HG03354 (cell line): ENCODE measurements around the gene UBAC2.

Experiments used
- ATAC-seq: cut with Tn5 transposase; IDR thresholded peaks from one replicate; pipeline ENCODE4 v1.9.1; 2021; ENCODE audit warnings: mild to moderate bottlenecking; ENCODE audit not compliant: unreplicated experiment, poor library complexity, severe bottlenecking

The UBAC2 gene

DNA sequence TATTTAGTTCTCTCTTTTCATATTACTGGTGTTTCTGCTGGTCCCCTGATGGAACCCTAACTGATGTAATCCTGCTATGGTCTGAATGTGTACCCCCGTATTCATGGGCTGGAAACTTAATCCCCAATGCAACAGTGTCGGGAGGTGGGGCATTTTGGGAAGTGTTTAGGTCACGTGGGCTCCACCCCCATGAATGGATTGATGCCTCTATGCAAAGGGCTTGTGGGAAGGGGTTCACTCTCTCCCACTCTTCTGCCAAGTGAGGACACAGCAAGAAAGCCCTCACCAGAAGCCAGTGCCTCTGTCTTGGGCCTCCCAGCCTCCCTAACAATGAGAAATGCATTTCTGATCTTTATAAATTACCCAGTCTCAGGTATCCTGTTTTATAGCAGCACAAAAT lies 21.2 kb upstream of the UBAC2 start:
- no peak for ATAC-seq

DNA sequence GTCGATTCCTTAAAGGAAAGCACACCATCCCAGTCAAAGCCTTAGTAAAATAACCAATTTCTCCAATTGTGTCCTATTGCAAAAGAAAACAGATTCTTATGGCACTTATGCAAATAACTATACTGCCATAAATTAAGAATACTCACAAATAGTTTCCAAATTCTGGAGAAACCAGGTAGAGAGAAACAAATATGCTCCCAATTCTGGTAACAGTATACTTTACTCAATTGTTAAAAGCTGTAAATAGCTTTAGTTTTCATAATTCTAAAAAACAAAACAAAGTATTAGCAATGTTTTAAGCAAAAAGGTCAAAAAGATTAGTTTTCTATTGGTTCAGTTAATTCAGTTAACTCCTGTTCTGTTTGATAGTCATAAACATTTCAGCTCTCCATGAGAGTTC lies 18.2 kb upstream of the UBAC2 start:
- no peak for ATAC-seq

DNA sequence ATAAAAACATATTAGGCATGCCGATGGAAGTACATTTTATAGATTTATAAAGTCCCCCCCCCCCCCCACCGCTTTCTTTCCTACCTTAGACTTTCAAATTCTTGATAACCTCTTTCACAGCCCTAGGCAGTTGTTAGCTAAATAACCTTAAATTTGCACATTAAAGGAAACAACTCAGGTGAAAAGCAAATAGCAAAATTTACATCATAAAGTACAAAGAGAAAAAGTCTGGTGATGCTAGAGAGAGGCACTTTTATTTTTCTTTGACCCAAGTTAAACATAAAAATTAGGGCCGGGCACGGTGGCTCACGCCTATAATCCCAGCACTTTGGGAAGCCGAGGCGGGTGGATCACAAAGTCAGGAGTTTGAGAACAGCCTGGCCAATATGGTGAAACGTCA lies 15.0 kb upstream of the UBAC2 start:
- no peak for ATAC-seq

DNA sequence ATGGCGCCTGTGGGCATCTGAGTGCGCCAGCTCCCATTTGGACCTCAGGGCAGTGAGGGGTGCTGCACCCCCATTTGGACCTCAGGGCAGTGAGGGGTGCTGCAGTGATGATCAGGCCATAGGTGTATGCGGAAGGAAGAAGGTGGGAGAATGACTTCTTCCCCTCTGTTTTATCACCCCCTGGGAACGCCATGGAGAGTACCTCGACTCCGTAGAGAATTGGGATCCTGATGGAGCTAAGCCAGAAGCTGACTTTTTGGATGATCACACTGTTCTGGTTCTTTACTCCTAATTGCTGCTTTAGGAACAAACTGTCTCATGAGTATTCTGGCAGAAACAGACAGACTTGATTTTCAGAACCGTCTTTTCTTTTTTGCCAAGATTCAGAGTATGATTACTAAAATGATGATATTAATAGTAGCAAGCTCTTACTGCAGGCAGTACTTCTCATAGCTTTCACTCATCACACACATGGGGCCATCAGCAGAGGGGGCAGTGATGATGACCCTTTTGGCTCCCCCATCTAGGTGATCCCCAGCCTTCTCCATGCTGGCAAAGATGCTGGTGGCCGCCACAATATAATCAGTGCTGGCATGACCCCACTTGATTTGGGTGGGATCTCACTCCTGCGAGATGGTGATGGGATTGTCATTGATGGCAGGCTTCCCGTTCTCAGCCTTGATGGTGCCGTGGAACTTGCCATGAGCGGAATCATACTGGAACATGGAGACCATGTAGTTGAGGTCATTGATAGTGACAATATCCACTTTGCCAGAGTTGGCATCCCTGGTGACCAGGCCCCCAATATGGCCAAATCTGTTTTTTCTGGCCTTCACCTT lies 10.3 kb upstream of the UBAC2 start:
- no peak for ATAC-seq

DNA sequence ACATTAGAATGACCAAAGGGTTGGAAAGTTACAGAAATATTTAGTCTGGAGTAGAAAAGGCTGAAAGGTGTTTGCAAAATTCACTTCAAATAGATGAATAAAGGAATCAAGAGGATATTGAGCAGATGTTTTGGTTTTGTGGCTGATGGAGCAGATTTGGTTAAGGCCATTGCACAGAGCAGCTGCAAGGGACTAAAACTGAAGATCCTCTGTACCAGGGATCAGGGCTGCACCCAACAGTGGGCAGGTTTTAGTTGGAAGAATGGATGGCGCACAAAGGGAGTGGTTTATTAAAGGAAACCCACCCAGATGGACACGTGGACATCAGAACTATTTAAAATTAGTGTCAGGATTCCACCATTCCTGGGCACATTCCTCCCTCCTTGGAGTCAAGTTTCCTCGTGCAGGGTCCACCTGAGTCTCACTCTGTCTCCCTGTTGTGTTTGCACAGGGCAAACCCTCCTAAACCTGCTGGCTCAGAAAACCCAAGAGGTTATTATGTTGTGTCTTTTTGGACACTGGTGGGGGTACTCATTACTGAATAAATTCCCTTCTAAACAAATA lies 9.2 kb upstream of the UBAC2 start:
- ATAC-seq: no peak

DNA sequence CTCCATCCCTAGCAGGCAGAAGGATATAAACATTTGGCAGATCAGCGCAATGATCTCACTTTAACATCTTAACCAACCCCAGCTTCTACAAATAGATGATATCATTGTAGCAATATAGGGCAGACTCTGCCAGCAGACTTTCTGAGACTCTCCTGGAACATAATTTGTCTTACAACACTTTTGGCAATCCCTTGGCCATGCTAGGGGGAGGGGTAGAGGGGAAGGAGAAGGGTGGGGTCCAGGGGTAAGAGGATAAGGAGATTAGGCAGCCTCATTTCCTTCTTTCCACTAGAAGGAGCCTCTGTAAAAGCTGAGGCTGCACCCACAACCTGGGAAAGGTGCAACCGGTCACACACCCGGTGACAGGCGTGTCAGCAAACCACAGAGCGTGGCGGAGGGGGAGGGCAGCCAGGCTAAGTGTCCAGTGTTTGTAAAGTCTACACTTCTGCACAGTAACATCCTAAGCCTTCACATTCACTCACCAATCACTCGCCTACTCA lies 8.7 kb upstream of the UBAC2 start:
- no peak for ATAC-seq

DNA sequence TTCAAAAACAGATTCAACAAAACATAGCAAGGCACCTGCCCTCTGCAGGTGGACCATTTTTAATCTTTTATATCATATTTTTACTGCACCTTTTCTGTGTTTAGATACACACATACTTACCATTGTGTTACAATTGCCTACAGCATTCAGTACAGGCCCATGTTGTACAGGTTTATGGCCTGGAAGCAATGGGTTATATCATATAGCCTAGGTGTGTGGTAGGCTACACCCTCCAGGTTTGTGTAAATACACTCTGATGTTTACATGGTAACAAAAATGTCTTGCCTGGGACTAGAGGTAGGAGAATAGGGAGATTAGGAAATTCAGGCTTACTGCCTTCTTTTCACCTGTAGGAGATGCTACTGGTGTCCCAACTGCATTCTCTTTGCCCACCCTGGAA lies 8.2 kb upstream of the UBAC2 start:
- no peak for ATAC-seq

DNA sequence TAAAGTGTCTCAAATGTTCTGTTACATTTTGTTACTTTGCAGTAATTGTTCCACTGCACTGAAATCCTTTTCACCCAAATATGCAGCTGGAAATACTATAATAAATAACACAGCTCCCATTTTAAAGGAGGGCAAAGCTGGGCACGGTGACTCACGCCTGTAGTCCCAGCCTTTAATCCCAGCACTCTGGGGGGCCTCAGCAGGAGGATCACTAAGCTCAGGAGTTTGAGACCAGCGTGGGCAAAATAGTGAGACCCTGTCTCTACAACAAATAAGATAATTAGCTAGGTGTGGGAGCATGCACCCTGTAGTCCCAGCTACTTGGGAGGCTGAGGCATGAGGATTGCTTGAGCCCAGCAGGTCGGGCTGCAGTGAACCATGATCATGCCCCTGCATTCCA lies 7.5 kb upstream of the UBAC2 start:
- no peak for ATAC-seq

DNA sequence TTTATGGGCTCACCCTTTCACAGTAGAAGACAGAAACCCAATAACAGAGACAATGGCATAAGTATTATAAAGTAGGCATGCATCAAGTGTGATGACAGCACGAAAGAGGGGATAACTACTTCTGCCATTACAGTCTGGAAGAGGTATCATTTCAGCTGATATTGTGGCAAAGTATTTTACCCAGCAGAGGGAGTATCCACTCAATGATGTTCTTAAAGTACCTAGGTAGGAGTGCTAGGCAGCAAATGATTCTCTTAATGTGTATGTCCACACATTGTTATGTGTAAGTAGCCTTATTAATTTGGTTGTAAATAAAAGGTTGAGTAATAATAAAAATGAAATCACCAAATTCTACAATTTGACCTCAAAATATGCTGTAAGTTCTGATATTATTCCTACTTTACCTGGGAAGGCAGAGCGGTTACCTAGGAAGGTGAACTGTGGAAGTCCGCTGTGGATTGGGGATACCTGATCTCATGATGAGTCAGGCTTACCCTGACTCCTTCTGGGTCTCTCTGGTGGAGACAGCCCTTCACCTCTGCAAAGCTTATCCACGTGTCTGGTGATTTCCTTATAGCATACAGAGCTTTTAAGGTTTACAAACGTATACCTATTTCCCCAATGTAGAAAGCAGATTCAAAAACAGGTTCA lies 4.1 kb upstream of the UBAC2 start:
- ATAC-seq: no peak

DNA sequence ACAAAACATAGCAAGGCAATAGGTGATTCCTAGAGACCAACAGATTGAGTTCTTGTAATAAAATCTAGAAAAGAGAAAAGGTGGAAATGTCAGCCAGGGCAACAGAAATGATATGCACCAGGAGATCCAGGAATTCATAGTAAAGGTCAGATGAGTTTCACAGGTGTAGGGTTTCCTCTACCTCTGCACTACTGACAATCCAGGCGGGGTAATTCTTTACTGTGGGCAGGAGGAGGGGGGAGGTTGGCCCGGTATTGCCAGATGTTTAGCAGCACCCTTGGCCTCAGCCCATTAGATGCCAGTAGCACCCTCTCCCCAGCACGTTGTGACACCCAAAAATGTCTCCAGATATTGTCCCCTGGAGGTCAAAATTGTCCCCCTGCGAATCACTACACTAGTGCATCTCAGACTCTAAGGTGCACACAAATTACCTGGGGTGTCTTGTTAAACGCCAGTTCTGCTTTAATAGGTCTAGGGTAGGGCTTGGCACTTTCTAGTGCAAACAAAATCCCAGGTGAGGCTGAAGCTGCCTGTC lies 3.5 kb upstream of the UBAC2 start:
- no peak for ATAC-seq

DNA sequence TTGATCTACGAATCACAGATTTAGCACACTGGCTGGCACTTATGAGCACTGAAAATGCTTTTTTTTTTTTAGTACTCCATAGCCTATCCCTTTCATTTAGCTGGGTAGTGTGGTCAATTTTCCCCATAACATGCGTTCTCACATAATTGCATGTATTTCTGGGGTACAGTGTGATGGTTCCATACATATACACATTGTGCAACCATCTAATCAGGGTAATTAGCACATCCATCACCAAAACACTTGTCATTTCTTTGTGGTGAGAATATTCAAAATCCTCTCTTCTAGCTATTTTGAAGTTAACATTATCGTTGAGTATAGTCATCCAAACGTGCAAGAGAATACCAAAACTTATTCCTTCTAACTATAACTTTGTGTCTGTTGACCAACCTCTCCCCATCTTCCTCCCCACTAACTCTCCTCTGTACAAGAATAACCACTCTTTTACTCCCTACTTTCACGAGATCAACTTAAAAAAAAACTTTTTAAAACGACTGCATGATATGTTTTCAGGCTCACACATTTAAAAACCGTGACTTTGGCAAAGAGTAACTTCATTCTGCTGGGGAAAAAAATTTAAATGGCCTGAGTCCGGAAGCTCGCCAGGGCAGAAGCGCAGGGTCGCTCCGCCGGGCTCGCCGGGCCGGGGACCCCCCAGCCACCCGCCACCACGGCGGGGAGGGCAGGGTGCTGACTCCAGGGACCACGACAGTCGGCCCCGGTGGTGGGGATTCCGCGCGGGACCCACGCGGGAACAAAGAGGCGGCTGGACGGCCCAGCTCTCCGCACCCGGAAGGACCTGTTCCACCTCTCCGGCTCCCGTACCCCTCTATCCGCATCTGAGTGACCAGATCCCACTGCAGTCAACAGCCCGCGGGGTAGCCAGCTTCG lies 868 bp upstream of the UBAC2 start:
- peak; percentile 13 for ATAC-seq

DNA sequence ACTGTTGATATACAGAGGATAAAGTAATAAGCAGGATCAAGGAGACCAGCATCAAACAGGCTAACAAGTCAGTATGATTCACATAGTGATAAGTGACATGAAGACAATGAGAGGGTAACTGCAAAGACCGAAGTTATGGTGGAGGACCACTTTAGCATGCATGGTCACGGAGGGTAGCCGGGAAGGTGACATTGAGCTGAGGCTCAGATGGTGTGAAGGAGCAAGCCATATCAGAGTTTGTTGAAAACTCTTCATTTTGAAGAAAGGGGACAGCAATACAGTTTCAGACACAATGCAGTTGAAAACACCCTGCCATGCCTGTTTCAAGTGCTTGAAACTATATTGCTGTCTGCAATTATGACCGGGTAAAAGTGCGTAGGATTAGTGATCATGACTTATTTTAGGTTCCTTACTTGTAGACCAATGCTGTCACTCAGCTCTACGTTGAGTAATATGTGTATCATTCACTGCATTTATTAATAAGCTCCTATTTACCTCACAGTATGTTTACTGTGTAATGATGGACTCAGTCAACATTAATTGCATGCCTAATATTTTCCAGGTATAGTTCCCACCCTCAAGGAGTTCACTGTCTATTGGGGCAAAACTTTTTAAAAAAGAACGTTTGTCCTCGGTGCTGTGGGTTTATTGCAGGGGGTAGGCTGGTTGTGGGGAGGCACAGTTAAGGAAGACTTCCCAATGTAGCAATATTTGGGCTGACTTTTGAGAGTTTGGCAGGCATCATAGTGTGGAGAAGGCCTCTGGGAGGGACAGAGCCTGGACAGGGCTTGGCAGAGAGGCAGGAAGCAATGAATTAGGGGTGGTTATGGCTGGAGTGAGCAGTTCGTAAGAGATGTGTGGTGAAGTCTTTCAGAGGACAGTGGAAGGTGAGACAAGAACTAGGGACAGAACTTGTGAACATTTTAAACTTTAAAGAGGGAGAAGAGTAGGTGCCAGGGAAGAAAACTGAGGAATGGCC lies 3.2 kb downstream of the UBAC2 start:
- no peak for ATAC-seq

DNA sequence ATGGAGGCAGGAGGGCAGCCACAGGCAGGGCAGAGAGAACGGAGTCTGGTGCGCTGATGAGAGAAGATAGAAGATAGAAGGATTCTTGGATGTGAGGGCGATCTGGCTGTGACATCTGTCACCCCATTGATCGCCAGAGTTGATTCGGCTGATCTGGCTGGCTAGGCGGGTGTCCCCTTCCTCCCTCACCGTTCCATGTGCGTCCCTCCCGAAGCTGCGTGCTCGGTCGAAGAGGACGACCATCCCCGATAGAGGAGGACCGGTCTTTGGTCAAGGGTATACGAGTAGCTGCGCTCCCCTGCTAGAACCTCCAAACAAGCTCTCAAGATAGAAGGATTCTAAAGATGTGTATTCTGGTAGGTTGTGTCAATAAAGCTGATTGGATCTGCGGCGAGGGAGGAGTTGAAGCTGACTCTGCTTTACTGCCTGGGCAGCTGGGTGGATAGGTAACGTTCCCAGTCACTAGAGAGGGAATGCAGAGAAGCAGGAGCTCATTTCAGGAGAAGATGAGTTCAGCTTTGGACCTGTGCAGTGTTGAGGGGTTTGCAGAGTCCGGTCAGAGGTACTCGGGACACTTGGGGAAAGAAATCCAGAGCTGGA lies 5.1 kb downstream of the UBAC2 start:
- no peak for ATAC-seq

DNA sequence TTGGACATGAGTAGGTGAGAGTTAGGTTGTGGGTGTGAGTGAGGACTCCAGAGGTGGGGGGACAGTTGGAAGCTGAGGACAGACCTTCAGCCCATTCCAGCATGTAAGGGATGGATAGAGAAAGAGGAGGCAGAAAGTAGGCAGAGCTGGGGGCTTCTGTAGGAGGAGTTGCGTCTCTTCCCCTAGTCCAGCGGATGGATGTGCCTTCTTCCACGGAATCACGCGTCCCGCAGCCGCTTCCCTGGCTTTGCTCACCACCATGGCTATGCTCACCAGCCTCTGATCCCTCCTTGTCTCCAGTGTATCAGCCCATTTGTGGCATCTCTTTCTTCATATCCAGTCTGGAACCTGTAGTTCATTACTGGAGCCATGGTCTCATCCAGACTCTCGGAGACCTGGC lies 5.6 kb downstream of the UBAC2 start:
- ATAC-seq: no peak

DNA sequence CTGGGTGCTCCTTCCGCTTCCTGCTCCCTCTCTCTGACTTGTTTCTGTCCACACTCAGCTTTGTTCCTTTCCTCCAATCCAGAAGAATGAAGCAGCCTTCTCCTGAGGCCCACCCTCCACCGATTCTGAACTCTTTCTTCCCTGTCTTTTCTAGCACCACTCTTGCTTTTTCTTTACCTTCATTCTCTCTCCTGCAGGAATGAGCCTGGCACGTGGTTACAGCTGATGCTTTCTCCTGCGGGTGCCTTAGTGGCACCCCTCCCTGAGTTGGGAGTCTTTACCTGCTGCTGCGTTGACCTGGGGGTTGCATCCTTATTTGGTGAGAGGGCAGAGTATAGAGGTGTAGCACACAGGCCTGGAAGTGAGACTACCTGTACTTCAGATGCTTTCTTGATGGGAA lies 6.2 kb downstream of the UBAC2 start:
- no peak for ATAC-seq

DNA sequence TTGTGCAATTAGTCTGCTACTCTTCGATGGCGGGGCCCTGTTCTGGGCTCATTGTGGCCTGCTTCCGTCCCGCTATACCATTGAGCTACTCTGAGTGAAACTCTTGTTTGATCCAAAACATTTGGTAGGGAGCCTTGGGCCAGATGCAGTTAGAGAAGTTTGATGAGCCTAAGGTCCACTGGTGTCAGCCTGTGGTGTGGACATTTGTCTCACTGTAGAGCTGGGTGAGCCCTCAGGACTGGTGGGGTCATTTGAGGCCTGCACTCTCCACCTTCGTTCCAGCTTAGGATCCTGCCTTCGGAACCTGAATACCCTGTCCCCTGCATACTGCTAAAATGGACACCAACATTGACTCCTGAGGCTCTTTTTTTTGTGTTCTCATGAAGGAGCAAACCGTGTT lies 6.9 kb downstream of the UBAC2 start:
- ATAC-seq: no peak

DNA sequence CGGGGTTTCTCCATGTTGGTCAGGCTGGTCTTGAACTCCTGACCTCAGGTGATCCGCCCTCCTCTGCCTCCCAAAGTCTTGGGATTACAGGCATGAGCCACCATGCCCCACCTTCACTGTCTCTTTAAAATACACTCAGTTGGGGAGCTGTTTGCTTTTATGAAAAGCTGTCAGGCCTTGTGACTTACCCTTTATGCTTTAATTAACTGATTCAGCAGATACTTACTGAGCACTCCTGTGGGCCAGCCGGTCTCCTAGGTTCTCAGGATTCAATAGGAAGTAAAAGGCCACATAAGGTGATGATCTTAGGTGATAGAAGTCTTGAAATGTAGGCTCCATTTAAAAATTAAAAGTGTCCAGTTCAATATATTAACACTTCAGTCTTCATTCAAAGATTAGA lies 7.5 kb downstream of the UBAC2 start:
- ATAC-seq: no peak

DNA sequence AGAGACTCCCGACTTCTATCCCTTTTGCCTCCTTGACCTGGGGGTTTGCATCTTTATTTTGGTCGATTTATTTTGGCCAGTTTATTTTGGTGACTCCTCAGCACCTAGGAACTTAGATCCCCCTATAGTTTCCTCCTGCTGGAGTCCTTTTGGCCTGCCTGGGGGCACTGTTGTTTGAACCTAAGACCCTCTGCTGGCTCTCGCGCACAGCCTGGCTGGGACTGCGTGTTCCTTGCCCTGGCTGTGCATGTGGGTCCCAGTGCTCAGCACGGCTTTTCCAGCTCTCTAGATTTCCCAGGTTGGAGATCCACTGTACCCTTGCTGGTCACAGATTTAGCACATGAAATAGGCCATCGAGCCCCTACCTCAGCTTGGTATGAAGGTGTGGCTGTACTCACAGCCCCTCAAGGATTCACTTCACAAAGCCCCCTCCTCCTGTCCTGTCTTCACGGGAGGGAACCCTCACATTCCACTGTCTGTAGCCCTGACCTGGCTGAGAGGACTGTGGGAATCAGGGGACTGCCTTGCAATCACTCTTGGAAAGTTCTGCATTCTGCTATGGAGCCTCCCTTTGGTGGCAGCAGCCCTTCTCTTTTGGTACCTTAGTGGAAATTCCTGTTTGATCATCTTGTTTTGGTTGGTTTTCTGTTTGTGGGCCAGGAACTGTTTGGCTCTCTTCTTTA lies 8.3 kb downstream of the UBAC2 start:
- ATAC-seq: no peak
